Measurements from ENCODE around the gene ERCC2.

DNA sequence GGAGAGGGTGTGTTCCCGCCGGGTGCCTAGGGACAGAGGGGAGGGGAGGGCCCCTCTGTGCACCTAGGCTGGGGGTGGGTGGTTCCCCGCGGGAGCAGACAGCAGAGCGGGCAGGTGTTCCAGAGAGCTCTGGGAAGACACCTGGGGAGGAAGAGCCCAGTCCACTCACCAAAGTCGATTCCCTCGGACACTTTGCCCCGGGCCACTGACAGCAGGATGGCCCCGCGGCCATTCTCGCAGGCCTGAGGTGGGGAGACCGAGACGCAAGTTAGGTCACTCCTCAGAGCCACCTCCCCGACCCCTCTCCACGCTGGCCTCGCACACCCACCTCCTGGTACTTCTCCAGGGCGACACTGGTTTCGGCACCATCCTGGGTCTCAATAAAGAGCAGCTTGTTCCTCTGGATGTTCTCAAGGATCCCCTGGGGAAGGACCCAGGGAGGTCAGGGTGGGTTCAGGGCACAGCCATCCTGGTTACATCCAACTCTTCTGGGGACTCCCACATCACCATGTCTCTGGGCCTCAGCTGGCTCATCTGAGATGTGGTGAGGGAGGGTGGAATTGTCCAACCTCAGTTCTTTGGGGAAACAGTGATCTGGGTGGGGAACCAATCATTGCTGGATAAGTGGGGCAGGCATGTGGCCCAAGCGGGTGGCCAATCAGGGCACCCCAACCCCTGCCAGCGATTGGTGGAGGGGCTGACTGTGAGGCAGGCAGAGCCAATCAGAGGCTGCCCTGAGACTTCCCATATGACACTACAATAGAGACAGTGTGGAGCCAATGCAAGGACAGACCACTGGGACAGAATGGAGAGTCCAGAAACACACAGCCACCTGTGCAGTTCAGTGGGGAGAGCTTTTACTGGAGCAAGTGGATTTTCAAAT lies 17.2 kb downstream of the ERCC2 start:
- TF ChIP-seq, protein P1, sequence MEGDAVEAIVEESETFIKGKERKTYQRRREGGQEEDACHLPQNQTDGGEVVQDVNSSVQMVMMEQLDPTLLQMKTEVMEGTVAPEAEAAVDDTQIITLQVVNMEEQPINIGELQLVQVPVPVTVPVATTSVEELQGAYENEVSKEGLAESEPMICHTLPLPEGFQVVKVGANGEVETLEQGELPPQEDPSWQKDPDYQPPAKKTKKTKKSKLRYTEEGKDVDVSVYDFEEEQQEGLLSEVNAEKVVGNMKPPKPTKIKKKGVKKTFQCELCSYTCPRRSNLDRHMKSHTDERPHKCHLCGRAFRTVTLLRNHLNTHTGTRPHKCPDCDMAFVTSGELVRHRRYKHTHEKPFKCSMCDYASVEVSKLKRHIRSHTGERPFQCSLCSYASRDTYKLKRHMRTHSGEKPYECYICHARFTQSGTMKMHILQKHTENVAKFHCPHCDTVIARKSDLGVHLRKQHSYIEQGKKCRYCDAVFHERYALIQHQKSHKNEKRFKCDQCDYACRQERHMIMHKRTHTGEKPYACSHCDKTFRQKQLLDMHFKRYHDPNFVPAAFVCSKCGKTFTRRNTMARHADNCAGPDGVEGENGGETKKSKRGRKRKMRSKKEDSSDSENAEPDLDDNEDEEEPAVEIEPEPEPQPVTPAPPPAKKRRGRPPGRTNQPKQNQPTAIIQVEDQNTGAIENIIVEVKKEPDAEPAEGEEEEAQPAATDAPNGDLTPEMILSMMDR (IDR thresholded peaks at IDR 0.05; ENCODE audit: control extremely low read depth in 1 of 3, insufficient read depth in 1 of 3, low read depth in 1 of 3, low read length in 3 of 3): no peak
- no peak for TF ChIP-seq POLR2A (IDR thresholded peaks at IDR 0.05; ENCODE audit: control extremely low read depth in 1 of 2, low read depth in 2 of 2, low read length in 2 of 2)
- no peak for TF ChIP-seq TBP (IDR thresholded peaks at IDR 0.05; ENCODE audit: low read depth, low read length)
- no peak for TF ChIP-seq EZH2 (IDR thresholded peaks at IDR 0.05; ENCODE audit: low read depth, low read length, severe bottlenecking)
- TF ChIP-seq CREB1 (IDR thresholded peaks at IDR 0.05): no peak
- no peak for TF ChIP-seq SIN3A (conservative IDR thresholded peaks at IDR 0.05 in 1 of 2, IDR thresholded peaks at IDR 0.05 in 1 of 2; ENCODE audit: low read depth in 1 of 2, low read length in 2 of 2)
- TF ChIP-seq ATF3 (IDR thresholded peaks at IDR 0.05; ENCODE audit: insufficient read depth, low read depth, low read length): no peak
- no peak for TF ChIP-seq GABPA (IDR thresholded peaks at IDR 0.05; ENCODE audit: borderline replicate concordance, insufficient read depth, low read length)
- TF ChIP-seq POLR2AphosphoS5 (IDR thresholded peaks at IDR 0.05; ENCODE audit: low read depth, low read length): no peak
- TF ChIP-seq CHD2 (IDR thresholded peaks at IDR 0.05; ENCODE audit: low read length): no peak
- no peak for TF ChIP-seq NANOG (IDR thresholded peaks at IDR 0.05; ENCODE audit: insufficient read depth, low read depth, low read length, poor library complexity, severe bottlenecking)
- no peak for TF ChIP-seq JUND (IDR thresholded peaks at IDR 0.05; ENCODE audit: low read length)
